GM21367 (cell line): ENCODE results near the gene UTP4.

Experiments
- ATAC-seq: cut with Tn5 transposase; IDR thresholded peaks from one replicate; pipeline ENCODE4 v1.9.1; 2021; ENCODE audit not compliant: unreplicated experiment

UTP4 gene

GRCh38 chr16:69204172-69204571 is 71.7 kb downstream of the UTP4 start:
- no peak for ATAC-seq

GRCh38 chr16:69209735-69210134 is 77.3 kb downstream of the UTP4 start:
- no peak for ATAC-seq

GRCh38 chr16:69217433-69217832 is 85.0 kb downstream of the UTP4 start:
- no peak for ATAC-seq
